Measurements from ENCODE around the gene ATP9A.

Gene ATP9A

DNA sequence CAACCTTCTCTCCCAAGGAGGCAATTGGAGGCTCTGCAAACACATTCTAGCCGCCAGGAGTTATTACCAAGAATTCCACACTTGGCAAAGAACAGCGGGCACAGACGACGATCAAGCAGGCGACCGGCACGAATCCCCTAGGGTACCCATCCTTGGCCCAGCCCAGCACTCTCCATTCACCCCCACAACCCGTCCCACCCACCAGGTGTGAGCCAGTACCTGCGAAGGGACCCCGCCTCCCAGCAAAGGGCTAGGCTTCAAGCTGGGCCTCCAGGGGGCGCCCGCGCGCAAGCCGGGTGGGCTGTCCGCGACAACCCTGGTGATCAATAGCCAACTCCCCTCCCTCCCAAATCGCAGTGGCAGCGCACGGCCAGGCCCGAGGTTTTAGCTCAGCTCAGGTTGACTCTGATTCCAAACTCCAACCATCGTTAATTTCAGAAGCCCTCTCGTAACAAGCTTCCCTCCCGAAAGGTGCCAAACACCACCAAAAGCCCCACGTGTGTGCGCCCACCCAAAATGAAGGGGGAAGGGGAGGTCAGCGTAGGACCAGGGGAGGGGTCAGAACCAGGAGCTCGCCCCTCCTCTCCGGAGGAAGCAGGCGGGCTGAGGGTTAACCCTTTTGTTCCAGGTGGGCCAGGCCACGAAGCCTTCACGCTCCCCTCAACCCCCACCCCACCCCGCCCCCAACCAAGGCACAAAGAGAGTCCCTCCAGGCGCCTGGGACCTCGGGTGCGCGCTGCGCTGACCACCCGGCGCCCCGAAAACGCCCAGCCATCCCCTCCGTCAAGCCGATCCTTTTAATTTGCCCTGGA, 32.1 kb upstream of the ATP9A start:
- TF ChIP-seq FOXP2 (optimal IDR thresholded peaks at IDR 0.05; ENCODE audit: borderline replicate concordance, extremely low read depth, extremely low read length, insufficient read depth), result no peak
- TF ChIP-seq POLR2AphosphoS5 (IDR thresholded peaks at IDR 0.05; ENCODE audit: low read depth, low read length), result no peak
- TF ChIP-seq SIN3A (IDR thresholded peaks at IDR 0.05; ENCODE audit: borderline replicate concordance, insufficient read depth, low read length), result no peak
- no peak for TF ChIP-seq TAF1 (IDR thresholded peaks at IDR 0.05; ENCODE audit: borderline replicate concordance, insufficient read depth, low read length)
- TF ChIP-seq, protein P1, sequence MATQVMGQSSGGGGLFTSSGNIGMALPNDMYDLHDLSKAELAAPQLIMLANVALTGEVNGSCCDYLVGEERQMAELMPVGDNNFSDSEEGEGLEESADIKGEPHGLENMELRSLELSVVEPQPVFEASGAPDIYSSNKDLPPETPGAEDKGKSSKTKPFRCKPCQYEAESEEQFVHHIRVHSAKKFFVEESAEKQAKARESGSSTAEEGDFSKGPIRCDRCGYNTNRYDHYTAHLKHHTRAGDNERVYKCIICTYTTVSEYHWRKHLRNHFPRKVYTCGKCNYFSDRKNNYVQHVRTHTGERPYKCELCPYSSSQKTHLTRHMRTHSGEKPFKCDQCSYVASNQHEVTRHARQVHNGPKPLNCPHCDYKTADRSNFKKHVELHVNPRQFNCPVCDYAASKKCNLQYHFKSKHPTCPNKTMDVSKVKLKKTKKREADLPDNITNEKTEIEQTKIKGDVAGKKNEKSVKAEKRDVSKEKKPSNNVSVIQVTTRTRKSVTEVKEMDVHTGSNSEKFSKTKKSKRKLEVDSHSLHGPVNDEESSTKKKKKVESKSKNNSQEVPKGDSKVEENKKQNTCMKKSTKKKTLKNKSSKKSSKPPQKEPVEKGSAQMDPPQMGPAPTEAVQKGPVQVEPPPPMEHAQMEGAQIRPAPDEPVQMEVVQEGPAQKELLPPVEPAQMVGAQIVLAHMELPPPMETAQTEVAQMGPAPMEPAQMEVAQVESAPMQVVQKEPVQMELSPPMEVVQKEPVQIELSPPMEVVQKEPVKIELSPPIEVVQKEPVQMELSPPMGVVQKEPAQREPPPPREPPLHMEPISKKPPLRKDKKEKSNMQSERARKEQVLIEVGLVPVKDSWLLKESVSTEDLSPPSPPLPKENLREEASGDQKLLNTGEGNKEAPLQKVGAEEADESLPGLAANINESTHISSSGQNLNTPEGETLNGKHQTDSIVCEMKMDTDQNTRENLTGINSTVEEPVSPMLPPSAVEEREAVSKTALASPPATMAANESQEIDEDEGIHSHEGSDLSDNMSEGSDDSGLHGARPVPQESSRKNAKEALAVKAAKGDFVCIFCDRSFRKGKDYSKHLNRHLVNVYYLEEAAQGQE (IDR thresholded peaks at IDR 0.05; ENCODE audit: insufficient read depth in 1 of 2, low read depth in 2 of 2, low read length in 2 of 2), result no peak

DNA sequence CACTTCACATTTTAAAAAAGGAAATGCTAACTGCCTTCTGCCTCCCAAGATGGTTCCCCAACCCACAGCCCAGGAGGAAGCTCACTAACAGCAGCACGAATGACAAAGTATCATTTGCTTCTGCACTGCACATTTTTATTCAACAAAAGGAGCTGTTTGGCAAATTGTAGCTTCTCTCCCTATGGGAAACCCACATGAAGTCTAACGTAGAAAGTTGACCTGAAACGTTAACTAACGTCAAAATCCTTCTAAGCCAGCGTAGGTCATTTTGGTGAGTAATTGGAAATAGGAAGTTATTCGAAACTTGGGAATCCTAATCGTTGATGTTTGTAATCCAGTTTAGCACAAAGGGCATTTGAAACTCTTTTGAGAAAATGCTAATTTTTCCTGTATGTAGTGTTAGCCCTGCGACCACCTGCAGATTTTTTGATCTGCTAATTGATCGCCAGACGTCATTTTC, 31.2 kb upstream of the ATP9A start:
- no peak for TF ChIP-seq POLR2AphosphoS5 (IDR thresholded peaks at IDR 0.05; ENCODE audit: low read depth, low read length)
- TF ChIP-seq, protein P1 (IDR thresholded peaks at IDR 0.05; ENCODE audit: insufficient read depth in 1 of 2, low read depth in 2 of 2, low read length in 2 of 2), result no peak
- no peak for TF ChIP-seq SIN3A (IDR thresholded peaks at IDR 0.05; ENCODE audit: borderline replicate concordance, insufficient read depth, low read length)
- TF ChIP-seq FOXP2 (optimal IDR thresholded peaks at IDR 0.05; ENCODE audit: borderline replicate concordance, extremely low read depth, extremely low read length, insufficient read depth), result no peak
- no peak for TF ChIP-seq TAF1 (IDR thresholded peaks at IDR 0.05; ENCODE audit: borderline replicate concordance, insufficient read depth, low read length)

DNA sequence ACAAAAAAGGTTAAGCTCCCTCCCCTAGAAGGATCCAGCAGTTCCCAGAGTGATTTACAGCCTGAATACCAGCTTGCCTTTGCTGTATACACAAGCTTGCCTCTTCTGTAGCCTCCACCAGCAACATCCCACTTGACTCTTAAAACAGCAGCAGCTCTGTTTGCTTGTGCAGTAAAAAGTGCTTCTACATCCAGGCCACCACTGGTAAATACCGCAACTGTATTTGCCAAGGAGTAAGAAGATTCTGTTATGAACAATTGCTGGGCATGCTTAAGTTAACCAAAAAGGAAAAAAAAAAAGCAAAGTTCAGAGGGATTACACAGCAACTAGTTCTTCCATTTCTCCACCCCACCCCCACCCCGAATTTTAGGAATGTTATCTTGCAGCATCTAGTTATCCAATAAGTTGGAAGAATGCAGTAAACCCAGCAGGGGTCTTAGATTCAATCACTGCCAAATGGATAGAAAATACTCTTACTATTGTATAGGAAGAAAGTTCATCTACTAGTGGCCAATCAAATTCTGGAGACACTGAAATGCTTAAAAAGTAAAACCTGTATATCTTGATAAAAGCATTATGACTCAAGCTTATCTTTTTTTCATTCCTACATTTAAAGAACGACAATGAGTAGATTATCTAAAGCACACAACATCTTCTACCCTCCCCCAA, 29.3 kb upstream of the ATP9A start:
- no peak for TF ChIP-seq FOXP2 (optimal IDR thresholded peaks at IDR 0.05; ENCODE audit: borderline replicate concordance, extremely low read depth, extremely low read length, insufficient read depth)
- TF ChIP-seq SIN3A (IDR thresholded peaks at IDR 0.05; ENCODE audit: borderline replicate concordance, insufficient read depth, low read length), result no peak
- TF ChIP-seq POLR2AphosphoS5 (IDR thresholded peaks at IDR 0.05; ENCODE audit: low read depth, low read length), result no peak

DNA sequence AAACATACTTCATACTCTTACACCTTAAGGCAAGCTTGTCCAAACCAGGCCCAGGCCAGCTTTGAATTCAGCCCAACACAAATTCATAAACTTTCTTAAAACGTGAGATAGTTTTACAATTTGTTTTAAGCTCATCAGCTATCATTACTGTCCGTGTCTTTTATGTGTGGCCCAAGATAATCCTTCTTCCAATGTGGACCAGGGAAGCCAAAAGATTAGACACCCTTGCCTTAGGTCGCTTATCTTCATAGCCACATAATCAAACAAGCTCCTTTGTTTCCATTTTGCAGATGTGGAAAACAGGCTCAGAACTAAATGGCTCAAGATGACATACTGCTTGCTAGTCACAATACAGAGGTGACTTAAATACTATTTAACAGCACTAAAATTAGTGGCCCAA, 28.1 kb upstream of the ATP9A start:
- TF ChIP-seq TAF1 (IDR thresholded peaks at IDR 0.05; ENCODE audit: borderline replicate concordance, insufficient read depth, low read length) (no peak), SIN3A (IDR thresholded peaks at IDR 0.05; ENCODE audit: borderline replicate concordance, insufficient read depth, low read length) (no peak), POLR2AphosphoS5 (IDR thresholded peaks at IDR 0.05; ENCODE audit: low read depth, low read length) (no peak), FOXP2 (optimal IDR thresholded peaks at IDR 0.05; ENCODE audit: borderline replicate concordance, extremely low read depth, extremely low read length, insufficient read depth) (no peak)
- TF ChIP-seq, protein P1 (IDR thresholded peaks at IDR 0.05; ENCODE audit: insufficient read depth in 1 of 2, low read depth in 2 of 2, low read length in 2 of 2), result no peak

DNA sequence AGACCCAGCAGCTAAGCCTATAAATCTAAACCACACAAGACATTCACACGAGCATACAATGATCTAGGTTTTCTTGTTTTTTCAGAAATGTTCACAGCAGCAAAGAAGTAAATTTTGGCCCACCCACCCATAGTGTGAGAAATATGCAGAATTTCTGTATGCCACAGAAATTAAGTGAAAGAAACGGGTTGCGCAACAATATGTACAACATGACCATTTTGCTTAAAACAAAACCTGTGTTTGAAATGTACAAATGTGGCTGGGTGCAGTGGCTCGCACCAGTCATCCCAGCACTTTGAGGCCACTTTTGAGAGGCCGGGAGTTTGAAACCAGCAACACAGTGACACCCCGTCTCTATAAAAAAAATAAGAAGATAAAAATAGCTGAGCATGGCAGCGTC, 24.8 kb upstream of the ATP9A start:
- TF ChIP-seq POLR2AphosphoS5 (IDR thresholded peaks at IDR 0.05; ENCODE audit: low read depth, low read length), result no peak
- TF ChIP-seq, protein P1 (IDR thresholded peaks at IDR 0.05; ENCODE audit: insufficient read depth in 1 of 2, low read depth in 2 of 2, low read length in 2 of 2), result no peak
- TF ChIP-seq SIN3A (IDR thresholded peaks at IDR 0.05; ENCODE audit: borderline replicate concordance, insufficient read depth, low read length), result no peak
- no peak for TF ChIP-seq FOXP2 (optimal IDR thresholded peaks at IDR 0.05; ENCODE audit: borderline replicate concordance, extremely low read depth, extremely low read length, insufficient read depth)
- no peak for TF ChIP-seq TAF1 (IDR thresholded peaks at IDR 0.05; ENCODE audit: borderline replicate concordance, insufficient read depth, low read length)

Measured in PFSK-1 (cell line).